Small intestine (tissue), 7 donors: ENCODE data around the gene SELPLG. TPM values are rescaled to one million over a fixed set of nuclear protein-coding genes. Genes with fewer than 3 reads are reported as not detected.

Experiments
- DNase-seq, 2 donors: peaks; one replicate each; pipeline versions ENCODE4 v3.0.0 to v3.0.0-alpha.2; 2013
- FAIRE-seq: peaks from 2 replicates; lab custom pipeline; 2012; peaks lifted over from hg19 to GRCh38; lab: Jason Lieb, UNC
- H3K27ac ChIP-seq, 3 donors: one replicate each; pipeline ENCODE4 v1.5.1; 2013; ENCODE audit warnings: low read length in 2 of 3, mild to moderate bottlenecking in 2 of 3, control low read depth in 1 of 3, inconsistent platforms in 1 of 3, low read depth in 1 of 3, moderate library complexity in 1 of 3
- H3K27me3 ChIP-seq, 3 donors: one replicate each; pipeline ENCODE4 v1.6.1; 2013; ENCODE audit warnings: low read length in 3 of 3, inconsistent platforms in 1 of 3; ENCODE audit not compliant: control insufficient read depth in 3 of 3, insufficient read depth in 3 of 3
- H3K36me3 ChIP-seq, 3 donors: one replicate each; pipeline ENCODE4 v1.6.1; 2013; ENCODE audit warnings: low read length in 3 of 3, inconsistent platforms in 1 of 3, low read depth in 1 of 3, mild to moderate bottlenecking in 1 of 3, moderate library complexity in 1 of 3; ENCODE audit not compliant: control insufficient read depth in 3 of 3, insufficient read depth in 2 of 3
- H3K4me1 ChIP-seq, 3 donors: one replicate each; pipeline ENCODE4 v1.6.1; 2013; ENCODE audit warnings: low read length in 2 of 3, inconsistent platforms in 1 of 3, low read depth in 1 of 3, mild to moderate bottlenecking in 1 of 3, moderate library complexity in 1 of 3; ENCODE audit not compliant: control insufficient read depth in 3 of 3, insufficient read depth in 2 of 3
- H3K4me3 ChIP-seq, 3 donors: one replicate each; pipeline ENCODE4 v1.5.1; 2013; ENCODE audit warnings: low read length in 3 of 3, control low read depth in 1 of 3, inconsistent platforms in 1 of 3, low read depth in 1 of 3, mild to moderate bottlenecking in 1 of 3, moderate library complexity in 1 of 3
- H3K9me3 ChIP-seq, 2 donors: one replicate each; pipeline ENCODE4 v1.6.1; 2013; ENCODE audit warnings: low read depth in 1 of 2, low read length in 1 of 2; ENCODE audit not compliant: control insufficient read depth in 2 of 2, insufficient read depth in 1 of 2
- WGBS, 3 donors: extraction: QIAGEN DNeasy Blood & Tissue Kit; methylation state at CpG; one replicate each; pipeline ENCODE4 v1.1.7; 2013; 5-methylcytosine and 5-hydroxymethylcytosine counted together
- polyA plus RNA-seq, 4 donors: library from polyadenylated mRNA; stranded (reverse) in 3 of 4; unstranded in 1 of 4; fragments of 200-250 nt in 3 of 4; fragments of 120-200 nt in 1 of 4; gene quantifications; one replicate each; pipeline versions ENCODE4 v1.2.1 to v1.2.3, GENCODE V29; 2013
- donor health status: healthy with polysubstance abuse.
- donor health status: control.
- donor health status: control.
- donor health status: Bipolar disorder and iron deficiency.
- donor health status: healthy.

Gene SELPLG
- polyA plus RNA-seq, 4 donors, result 1.1 to 7.2 (median 4.6) TPM

DNA sequence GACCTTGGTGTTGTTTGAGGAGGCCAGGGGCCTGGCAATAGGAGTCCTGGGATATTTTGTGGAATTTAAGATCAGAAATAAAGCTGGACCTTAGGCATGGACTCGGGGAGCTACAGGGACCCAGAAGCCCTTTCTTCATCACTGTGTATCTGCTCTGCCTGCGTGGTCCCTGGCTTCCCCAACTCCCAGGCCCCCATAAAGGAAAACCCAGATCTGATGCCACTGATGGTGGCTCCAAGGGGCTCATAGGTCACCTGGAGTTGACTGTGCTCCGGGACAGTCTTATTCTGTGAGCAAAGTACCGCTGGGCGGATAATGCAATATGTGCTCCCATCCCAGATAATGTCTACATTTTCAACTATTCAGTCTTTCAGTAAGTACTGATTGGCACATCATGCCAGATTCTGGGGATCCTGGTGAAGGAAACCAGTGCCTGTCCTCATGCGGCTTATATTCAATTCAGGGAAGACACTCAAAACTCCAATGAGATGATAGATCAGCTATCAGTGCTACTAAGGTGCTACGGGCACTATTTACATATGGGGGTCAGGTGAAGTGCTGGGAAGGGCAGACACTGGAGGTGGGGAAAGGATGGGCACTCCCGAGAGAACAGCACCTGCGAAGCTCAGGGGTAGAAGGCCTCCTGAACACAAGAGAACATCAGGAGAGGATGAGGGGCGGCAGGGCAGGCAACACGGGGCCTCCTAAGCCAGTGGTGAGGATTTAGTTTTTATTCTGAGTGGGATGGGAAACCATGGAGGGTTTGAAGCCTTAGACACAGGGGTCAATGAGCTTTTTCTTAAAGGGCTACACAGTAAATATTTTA is 5.5 kb upstream of the SELPLG start:
- Histone ChIP-seq H3K27me3 (peaks cover 0 to 12% (median 0%) of the 10 kb centered on the region in 3 donors), H3K4me3 (no peak overlapping the region), H3K9me3 (no peaks in the 10 kb centered on the region), H3K4me1 (peaks cover 0 to 6% (median 4%) of the 10 kb centered on the region in 3 donors), H3K36me3 (peaks cover 0 to 2% (median 0%) of the 10 kb centered on the region in 3 donors), H3K27ac (peak overlapping the region in 2 of 3 donors; percentile 14 to 15)
- FAIRE-seq, result no peak
- no peak for DNase-seq
- 79 to 87% (median 85%) methylated on average over 11 of the region's 11 CpGs for WGBS, 3 donors

DNA sequence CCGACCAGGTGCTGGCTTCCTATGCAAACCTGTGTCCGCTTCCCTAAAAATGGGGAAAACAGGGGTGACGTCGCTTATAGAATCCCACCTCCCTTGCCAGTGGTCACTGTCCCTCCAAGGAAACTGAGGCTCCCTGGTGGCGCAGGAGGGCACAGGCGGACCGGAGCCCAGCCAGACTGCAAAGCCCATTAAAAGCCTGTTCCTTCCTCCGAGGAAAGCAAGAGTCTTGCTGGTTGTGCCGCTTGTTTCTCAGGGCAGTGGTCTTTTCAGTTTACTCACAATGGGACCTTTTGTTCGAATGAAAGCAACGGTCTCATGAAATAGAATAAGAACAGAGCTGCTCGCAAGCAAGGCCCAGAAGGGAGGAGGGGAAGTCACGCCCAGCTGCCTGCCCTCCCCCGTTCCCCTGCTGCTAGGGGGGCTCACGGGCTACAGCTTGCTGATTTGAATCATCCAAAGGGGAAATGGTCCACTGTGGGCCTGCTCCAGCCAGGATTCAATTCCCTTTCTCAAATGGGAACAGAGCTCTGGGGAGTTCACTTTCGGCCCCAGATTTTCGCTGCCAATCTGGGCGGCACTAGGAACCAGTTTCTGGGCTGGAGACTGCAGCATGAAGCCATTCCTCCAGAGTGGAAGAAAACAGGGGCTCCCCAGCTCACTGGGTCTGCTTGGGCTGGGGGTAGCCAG is 4.6 kb upstream of the SELPLG start:
- FAIRE-seq, result no peak
- Histone ChIP-seq H3K4me3 (no peak overlapping the region), H3K4me1 (peaks cover 0 to 6% (median 4%) of the 10 kb centered on the region in 3 donors), H3K9me3 (no peaks in the 10 kb centered on the region), H3K36me3 (no peaks in the 10 kb centered on the region), H3K27me3 (peaks cover 0 to 12% (median 0%) of the 10 kb centered on the region in 3 donors), H3K27ac (peak overlapping the region in 2 of 3 donors; percentile 15 to 32)
- no peak for DNase-seq
- WGBS, 3 donors, result 44 to 54% (median 49%) methylated on average over 17 to 18 of the region's 18 CpGs

DNA sequence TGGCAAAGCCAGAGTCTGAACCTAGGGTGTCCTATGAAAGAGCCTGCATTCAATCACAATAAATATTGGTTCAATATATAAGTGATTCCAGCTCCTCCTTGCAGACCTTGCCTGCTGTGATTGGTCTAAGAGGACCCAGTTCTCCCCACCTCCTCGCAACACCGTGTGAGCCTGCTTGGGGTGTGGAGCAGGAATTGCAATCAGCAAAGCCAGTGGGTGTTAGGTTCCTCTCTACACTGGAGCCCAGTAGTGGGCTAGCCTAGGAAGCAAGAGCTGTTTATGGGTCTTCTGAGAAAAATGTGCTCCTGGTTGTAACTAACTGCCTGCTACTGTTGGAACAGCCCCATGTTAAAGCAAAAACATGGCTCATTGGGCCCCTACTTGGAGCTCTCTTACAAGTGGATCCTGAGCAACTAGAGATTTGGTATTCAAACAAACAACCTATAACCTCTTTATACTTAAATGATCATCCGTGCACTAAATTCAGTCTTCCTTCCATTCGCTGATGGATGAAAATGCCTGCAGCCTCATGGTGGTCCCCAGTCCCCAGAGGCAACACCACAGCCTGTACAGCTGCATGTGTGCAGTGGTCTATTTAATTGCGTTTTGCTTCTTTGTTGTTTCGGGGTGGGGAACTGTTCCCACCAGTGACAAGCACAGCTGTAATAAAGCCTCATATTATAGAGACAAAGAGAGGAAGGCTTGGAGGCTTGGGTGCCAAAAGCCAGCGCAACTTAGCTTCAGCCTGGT is 3.7 kb upstream of the SELPLG start:
- Histone ChIP-seq H3K27me3 (peaks cover 0 to 12% (median 0%) of the 10 kb centered on the region in 3 donors), H3K9me3 (no peaks in the 10 kb centered on the region), H3K27ac (peak overlapping the region in 1 of 3 donors; percentile 45), H3K4me1 (peaks cover 0 to 6% (median 4%) of the 10 kb centered on the region in 3 donors), H3K36me3 (no peaks in the 10 kb centered on the region), H3K4me3 (no peak overlapping the region)
- 78 to 82% (median 80%) methylated on average over 7 of the region's 7 CpGs for WGBS, 3 donors
- FAIRE-seq, result no peak
- DNase-seq, result no peak

DNA sequence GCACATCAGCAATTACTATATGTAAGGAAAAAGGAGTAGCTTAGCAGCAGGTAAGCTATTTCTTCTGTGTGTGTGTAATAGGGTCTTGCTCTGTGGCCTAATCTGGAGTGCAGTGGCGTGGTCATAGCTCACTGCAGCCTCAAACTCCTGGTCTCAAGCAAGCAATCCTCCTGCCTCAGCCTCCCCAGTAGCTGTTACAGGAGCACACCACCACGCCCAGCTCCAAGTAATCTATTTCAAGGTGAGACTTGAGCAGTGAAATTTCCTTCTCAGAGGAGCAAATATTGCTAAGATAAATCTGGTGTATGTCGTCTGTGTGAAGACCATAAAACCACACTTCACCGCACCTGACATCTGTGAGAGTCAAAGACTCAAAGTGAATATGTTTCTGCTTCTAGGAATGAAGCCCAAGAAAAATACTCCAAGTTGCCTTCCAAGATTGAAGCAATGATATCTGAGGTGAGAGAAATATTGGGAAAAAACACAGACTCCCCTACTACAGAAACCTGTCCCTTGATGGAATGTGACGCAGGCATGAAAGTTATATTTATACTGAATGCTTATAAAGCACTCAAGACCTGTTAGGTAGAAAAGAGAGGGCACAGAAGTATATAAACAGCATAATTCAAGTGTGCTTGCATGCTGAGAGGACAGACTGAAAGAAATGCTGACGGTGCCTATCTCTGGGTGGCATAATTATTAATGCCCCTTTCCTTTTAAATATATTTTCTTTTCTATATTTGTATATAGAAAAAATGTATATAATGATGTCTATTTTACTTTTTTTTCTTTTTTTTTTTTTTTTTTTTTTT is 2.5 kb upstream of the SELPLG start:
- Histone ChIP-seq H3K36me3 (no peaks in the 10 kb centered on the region), H3K4me3 (no peak overlapping the region), H3K9me3 (no peaks in the 10 kb centered on the region), H3K4me1 (peaks cover 0 to 6% (median 4%) of the 10 kb centered on the region in 3 donors), H3K27me3 (peaks cover 0 to 12% (median 0%) of the 10 kb centered on the region in 3 donors), H3K27ac (peak overlapping the region in 1 of 3 donors; percentile 90)
- 60 to 69% (median 61%) methylated on average over 6 of the region's 6 CpGs for WGBS, 3 donors
- FAIRE-seq (no peak), DNase-seq (no peak)

DNA sequence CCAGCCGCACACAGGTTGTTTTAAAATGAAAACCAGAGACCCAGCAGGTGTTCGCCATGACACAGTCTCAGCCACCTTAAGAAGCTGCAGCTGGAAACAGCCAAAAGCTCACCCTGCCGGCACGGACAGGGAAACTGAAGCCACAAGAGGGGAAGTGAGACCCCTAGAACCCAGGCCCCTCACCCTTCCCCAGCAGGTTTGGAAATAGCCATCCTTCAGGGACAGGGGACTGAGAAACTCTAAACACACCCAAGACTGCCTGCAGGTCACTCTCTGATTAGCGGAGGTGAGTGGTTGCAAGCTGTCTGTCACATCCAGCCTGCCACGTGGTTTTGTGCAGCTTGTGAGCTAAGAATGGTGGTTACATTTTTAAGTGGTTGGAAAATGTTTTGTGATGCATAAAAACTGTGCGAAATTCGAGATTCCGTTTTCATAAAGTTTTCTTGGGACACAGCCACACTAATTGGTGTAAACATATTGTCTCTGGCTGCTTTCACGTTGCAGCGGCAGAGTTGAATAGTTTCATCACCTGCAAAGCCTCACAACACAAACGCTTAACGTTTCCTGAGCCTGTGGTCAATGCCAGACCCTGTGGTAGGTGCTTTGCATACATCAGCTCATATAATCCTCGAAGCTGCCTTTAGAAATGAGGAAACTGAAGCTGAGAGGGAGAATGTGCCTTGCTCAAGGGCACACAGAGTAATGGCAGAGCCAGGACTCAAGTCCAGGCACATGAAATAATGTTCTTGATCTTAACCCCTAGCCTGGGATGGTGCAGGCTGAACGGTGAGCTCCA is 1.7 kb upstream of the SELPLG start:
- H3K9me3 ChIP-seq, result no peaks in the 10 kb centered on the region
- H3K36me3 ChIP-seq, result no peaks in the 10 kb centered on the region
- no peak overlapping the region for H3K4me3 ChIP-seq
- WGBS, 3 donors, result 44 to 61% (median 45%) methylated on average over 15 of the region's 15 CpGs
- H3K4me1 ChIP-seq, result peaks cover 0 to 6% (median 4%) of the 10 kb centered on the region in 3 donors
- H3K27me3 ChIP-seq, result peaks cover 0 to 12% (median 0%) of the 10 kb centered on the region in 3 donors
- FAIRE-seq (no peak), DNase-seq (peak in 1 of 2 donors; percentile 36)
- peak overlapping the region in 1 of 3 donors; percentile 90 for H3K27ac ChIP-seq

DNA sequence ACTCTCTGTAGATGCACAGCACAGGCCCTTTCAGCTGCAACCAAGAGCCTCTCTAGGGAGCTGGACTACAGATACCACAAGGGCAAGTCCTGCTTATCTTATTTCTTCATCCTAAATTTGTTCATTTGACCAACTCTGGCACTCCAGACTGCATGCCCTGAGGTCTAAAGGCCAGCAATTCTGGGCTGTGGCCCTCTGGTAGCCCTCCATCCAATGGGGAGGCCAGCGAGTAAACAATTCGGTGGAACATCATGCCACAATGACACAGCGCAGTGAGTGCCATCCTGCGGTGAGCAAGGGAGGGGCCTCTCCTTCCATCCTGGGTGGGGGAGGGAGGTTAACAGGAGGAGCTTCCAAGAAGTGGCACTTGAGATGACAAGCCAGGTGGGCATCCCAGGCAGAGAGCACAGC is 652 bp upstream of the SELPLG start:
- no peak for FAIRE-seq
- DNase-seq, result no peak
- 63 to 65% (median 63%) methylated on average over 4 of the region's 4 CpGs for WGBS, 3 donors
- Histone ChIP-seq H3K4me1 (peaks cover 0 to 12% (median 4%) of the 10 kb centered on the region in 3 donors), H3K27ac (peak overlapping the region in 1 of 3 donors; percentile 90), H3K36me3 (no peaks in the 10 kb centered on the region), H3K27me3 (peaks cover 0 to 12% (median 0%) of the 10 kb centered on the region in 3 donors), H3K4me3 (no peak overlapping the region), H3K9me3 (no peaks in the 10 kb centered on the region)

DNA sequence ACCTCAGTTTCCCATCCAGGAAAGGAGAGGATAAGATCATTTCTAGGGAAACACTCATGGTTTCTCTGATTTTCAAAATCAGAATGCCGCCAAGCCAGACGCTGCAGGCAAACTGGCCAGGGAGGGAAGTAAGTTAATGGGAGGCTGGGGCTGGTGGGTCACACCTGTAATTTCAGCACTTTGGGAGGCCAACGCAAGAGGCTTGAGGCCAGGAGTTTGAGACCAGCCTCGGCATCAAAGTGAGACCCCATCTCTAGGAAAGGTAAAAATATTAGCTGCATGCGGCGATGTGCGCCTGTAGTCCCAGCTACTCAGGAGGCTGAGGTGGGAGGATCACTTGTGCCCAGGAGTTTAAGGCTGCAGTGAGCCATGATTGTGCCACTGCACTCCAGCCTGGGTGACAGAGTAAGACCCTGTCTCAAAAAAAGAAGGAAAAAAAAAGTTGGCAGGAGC is 587 bp downstream of the SELPLG start:
- Histone ChIP-seq H3K9me3 (no peaks in the 10 kb centered on the region), H3K4me1 (peaks cover 0 to 19% (median 10%) of the 10 kb centered on the region in 3 donors), H3K4me3 (peak overlapping the region; percentile 9 to 35 (median 18)), H3K36me3 (no peaks in the 10 kb centered on the region), H3K27ac (peak overlapping the region in 2 of 3 donors; percentile 52 to 90), H3K27me3 (peaks cover 0 to 2% (median 0%) of the 10 kb centered on the region in 3 donors)
- no peak for DNase-seq
- no peak for FAIRE-seq
- 82 to 92% (median 83%) methylated on average over 7 of the region's 7 CpGs for WGBS, 3 donors
